AG09309 (cell line): ENCODE data around the gene GM2A.
"Not testable (repeated sequence)": the region's sequence is repeated elsewhere in the genome, so short reads cannot be mapped to it uniquely, and the experiment has no call there.

Source experiments
- DNase-seq: peaks from one replicate; pipeline ENCODE4 v3.0.0-alpha.2; 2010; ENCODE audit warnings: low read depth
- H3K4me3 ChIP-seq: 2 replicates; pipeline ENCODE4 v1.5.1; 2011; ENCODE audit warnings: mild to moderate bottlenecking, low read depth, low read length, moderate library complexity; ENCODE audit not compliant: control insufficient read depth
- CTCF ChIP-seq: IDR thresholded peaks from 2 replicates; pipeline ENCODE4 v1.5.1; 2011; ENCODE audit warnings: mild to moderate bottlenecking, low read depth, low read length, inconsistent platforms; ENCODE audit not compliant: insufficient read depth, control insufficient read depth; ENCODE audit errors: missing control alignments

The GM2A gene

GRCh38 chr5:151236888-151237287, 16.1 kb upstream of the GM2A start:
- no peak for DNase-seq
- H3K4me3 ChIP-seq, result no peak overlapping the region
- no peak for TF ChIP-seq CTCF

GRCh38 chr5:151237685-151238084, 15.3 kb upstream of the GM2A start:
- TF ChIP-seq CTCF, result no peak
- no peak overlapping the region for H3K4me3 ChIP-seq
- DNase-seq, result no peak

- no peak for TF ChIP-seq CTCF
- DNase-seq, result no peak
- H3K4me3 ChIP-seq, result no peak overlapping the region
Observed at GRCh38 chr5:151238303-151238741, 14.7 kb upstream of the GM2A start.

- DNase-seq, result no peak
- TF ChIP-seq CTCF, result no peak
- no peak overlapping the region for H3K4me3 ChIP-seq
Observed at GRCh38 chr5:151239237-151239861, 13.6 kb upstream of the GM2A start.

GRCh38 chr5:151240268-151240835, 12.6 kb upstream of the GM2A start:
- not testable (repeated sequence) for DNase-seq, H3K4me3 ChIP-seq

- H3K4me3 ChIP-seq, result no peak overlapping the region
- no peak for TF ChIP-seq CTCF
- DNase-seq, result no peak
Observed at GRCh38 chr5:151240924-151241635, 11.9 kb upstream of the GM2A start.

- TF ChIP-seq CTCF, result no peak
- DNase-seq, result no peak
- H3K4me3 ChIP-seq, result no peak overlapping the region
Observed at GRCh38 chr5:151243127-151243526, 9.9 kb upstream of the GM2A start.
